Measurements from ENCODE around the gene IGFBP7.

IGFBP7 gene

GRCh38 chr4:57080781-57081650 lies 29.2 kb downstream of the IGFBP7 start:
- no peak for DNase-seq (ENCODE audit: low spot score)
- TF ChIP-seq CTCF (IDR thresholded peaks at IDR 0.05; ENCODE audit: extremely low read depth, missing control alignments): no peak

- no peak for DNase-seq (ENCODE audit: low spot score)
- TF ChIP-seq CTCF (IDR thresholded peaks at IDR 0.05; ENCODE audit: extremely low read depth, missing control alignments): no peak
These were observed 31.3 kb downstream of the IGFBP7 start for GRCh38 chr4:57078685-57079521.

- no peak for DNase-seq (ENCODE audit: low spot score)
- no peak for TF ChIP-seq CTCF (IDR thresholded peaks at IDR 0.05; ENCODE audit: extremely low read depth, missing control alignments)
These were observed 32.4 kb downstream of the IGFBP7 start for GRCh38 chr4:57077550-57078343.

GRCh38 chr4:57076646-57077045 lies 33.5 kb downstream of the IGFBP7 start:
- DNase-seq (ENCODE audit: low spot score): no peak
- no peak for TF ChIP-seq CTCF (IDR thresholded peaks at IDR 0.05; ENCODE audit: extremely low read depth, missing control alignments)

- no peak for DNase-seq (ENCODE audit: low spot score)
- no peak for TF ChIP-seq CTCF (IDR thresholded peaks at IDR 0.05; ENCODE audit: extremely low read depth, missing control alignments)
These were observed 34.8 kb downstream of the IGFBP7 start for GRCh38 chr4:57075367-57075766.

- DNase-seq (ENCODE audit: low spot score): no peak
- no peak for TF ChIP-seq CTCF (IDR thresholded peaks at IDR 0.05; ENCODE audit: extremely low read depth, missing control alignments)
These were observed 35.4 kb downstream of the IGFBP7 start for GRCh38 chr4:57074744-57075143.
